Hematopoietic multipotent progenitor cell treated with erythropoietin and hydrocortisone succinate and interleukin-3 and kit ligand, for 15 days (in vitro differentiated cells): ENCODE data around the gene MAPK1IP1L.
"Not testable (repeated sequence)": the region's sequence is repeated elsewhere in the genome, so short reads cannot be mapped to it uniquely, and the experiment has no call there.

Experiments
- DNase-seq: peaks from one replicate; pipeline ENCODE4 v3.0.0-alpha.2; 2015; ENCODE audit warnings: low spot score

MAPK1IP1L gene

DNA sequence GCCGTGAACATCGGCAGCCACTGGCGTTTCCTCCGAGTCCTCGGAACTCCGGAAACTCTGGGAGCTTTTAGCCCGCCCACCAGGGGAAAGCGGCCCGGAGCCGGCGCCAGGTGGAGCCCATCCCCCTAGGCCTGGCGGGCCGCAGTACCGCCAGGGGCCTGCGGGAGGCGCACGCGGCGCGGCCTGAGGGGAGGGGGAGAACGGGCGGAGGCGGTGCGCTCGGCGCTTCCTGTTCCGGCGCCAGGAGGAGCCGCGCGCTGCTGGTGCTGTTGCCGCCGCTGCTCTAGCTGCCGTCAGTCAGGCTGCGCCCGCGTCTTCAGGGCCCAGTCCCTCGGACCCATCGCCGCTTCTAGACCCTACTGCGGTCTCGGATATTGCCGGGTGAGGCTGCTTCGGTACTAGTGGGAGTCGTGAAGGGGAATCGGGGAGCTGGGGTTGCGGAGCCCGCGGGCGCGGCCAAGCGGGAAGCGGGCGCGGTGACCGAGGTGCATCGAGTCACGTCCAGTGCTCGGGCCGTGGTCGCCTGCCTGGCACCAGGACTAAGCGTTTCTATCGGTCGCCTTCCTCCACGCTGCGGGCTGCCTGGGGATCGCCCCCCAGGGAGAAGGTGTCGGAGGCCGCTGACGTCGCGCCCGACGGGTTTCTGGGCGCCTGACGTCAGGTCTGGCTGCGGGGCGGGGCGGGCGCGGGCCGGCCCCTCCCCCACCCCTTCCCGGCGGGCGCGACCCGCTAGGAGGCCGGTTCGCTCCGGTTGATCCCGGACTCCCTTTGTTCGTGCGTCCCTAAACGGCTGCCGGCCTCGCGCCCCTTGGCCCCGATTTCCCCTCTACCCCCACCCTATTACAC, at the start of gene MAPK1IP1L:
Gene MAPK1IP1L, plus strand, starts transcription at position 225 of the 846 bp plus-strand sequence. CDS start 10,037 bp downstream, outside the sequence.
- peak; percentile 87 for DNase-seq

DNA sequence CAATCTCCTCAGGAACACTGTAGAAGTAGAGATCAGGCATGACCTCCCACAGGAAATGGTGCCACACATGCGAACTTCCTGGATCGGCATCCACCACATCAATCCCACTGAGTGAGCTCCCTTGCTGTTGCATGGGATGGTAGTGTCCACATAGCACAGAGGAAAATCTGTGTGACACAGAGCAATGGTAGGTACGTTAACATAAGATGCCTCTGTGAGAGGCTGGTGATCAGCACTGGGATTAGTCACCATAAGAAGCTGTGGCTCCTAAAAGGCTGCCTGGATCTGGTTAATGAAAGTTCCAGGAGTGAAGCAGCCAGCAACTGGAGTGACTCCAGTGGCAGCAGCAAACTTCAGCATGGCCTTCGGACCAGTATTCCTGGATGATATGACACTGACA, 46.4 kb upstream of the MAPK1IP1L start:
- no peak for DNase-seq

DNA sequence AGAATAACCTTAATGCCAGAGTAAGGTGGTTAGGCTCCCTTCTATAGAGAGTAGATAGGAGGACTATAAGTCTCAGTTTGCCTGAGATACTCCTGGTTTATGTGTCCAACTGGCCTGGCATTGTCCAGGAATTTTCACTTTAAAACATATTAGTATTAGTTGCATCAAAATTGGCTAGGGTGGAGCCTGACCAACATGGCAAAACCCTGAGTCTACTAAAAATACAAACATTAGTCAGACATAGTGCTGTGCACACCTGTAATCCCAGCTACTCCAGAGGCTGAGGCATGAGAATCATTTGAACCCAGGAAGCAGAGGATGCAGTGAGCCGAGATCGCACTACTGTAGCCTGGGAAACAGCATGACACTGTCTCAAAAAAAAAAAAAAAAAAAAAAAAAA, 36.4 kb upstream of the MAPK1IP1L start:
- DNase-seq, result no peak

DNA sequence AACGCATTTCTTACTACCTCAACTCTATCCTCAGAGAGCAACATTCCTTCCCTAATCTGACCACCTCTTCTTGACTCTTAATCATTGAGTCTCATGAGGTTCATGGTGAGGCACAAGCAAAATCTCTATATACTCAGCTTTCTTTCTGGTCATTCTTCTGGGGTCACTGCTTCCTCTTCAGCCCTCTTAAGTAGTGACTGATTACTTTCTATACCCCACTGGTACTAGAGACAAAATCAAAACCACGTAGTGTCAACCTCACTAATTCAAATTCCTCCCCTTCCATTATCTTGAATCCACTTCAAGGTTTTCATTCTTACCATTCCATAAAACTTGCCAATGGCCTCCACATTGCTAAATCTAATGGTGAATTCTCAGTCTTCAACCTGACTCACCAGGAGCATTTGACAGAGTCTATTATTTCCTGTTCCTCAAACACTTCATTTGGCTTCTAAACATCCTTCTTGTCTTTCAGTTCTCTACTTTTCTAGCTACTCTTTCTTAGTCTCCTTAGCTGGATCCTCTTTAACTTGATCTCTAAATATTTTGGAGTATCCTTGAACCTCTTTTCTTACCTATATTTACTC, 31.4 kb upstream of the MAPK1IP1L start:
- no peak for DNase-seq

DNA sequence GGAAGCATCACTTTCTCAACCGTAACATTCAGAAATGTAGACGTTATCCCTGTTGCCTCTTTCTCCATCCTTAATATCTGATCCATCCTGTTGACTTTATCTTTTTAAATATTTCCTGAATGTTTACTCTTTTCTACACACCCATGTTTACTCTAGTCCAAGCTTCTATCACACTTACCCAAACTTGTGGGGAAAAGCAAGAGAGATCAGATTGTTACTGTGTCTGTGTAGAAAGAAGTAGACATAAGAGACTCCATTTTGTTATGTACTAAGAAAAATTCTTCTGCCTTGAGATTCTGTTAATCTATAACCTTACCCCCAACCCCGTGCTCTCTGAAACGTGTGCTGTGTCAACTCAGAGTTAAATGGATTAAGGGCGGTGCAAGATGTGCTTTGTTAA, 27.1 kb upstream of the MAPK1IP1L start:
- not testable (repeated sequence) for DNase-seq

DNA sequence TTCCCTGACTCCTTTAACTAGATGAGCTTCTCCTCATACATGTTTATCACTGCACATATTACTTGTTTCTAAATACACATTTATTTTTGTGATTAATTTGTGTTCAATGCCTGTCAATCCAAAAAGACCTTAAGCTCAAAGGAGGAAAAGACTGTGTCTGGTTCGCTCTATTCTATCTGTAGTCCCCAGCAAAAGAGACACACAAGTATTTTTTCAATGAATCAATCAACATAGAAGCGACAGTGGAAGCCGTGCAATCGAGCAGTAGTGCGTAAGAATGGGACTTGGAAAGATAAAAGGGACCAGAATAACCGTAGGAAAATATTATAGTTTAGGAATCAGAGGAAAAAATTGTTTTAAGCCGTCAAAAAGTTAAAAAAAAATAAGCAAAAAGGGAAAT, 25.5 kb upstream of the MAPK1IP1L start:
- DNase-seq, result no peak

DNA sequence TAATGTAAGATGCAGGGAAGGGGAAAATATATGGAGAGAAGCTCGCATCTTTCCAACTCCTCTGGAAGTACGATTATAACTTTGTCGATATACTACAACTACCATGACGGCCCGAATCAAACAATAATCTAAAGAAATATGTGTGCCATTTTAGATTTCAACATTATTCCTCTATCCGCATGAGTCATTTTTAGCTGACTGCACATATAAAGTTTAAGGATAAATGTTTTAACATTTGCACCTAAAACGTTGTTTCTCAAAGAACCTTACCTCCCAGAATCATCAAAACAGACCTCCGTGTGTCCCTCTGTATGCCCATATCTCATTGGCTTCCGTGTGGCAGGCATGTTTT, 25.0 kb upstream of the MAPK1IP1L start:
- no peak for DNase-seq

DNA sequence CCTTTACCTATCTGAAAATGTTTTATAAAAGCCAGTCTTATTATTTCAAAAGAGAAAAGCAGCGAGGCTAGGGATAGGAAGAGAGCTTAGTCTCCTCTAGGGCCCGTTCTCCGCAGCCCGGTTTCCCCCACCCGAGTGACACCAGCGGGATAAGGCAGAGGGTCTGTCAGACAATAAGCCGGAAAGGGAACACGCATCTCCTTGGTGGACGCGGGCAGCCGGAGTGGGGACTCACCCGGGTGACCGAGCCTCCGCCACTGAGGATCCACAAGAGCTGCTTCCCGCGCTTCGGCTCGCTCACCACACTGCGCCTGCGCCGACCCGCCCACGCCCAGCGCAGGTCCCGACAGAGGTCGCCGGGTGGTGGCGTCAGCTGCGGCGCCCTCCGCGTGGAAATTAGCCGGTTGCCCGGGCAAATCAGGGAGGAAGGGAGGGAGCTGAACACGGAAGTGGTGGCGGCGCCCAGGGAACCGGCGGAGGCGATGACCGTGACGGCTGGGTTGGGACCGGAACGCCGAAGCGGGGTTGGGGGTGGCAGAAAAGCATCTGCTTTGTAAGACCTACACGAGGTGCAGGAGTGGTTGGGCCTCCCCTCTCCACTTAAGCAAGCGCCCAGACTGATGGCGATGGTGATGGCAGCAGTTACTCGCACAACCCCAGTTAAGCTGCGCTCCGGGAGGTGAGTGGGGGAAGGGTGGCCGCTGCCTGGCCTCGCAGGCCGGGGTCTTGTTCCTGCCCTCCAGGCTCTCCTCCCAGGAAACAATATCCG, 24.5 kb upstream of the MAPK1IP1L start, which contains the start of the genes SOCS4 and WDHD1:
Gene SOCS4, plus strand, starts transcription at position 444 of the 769 bp plus-strand sequence. CDS start 15,806 bp downstream, outside the sequence.
Gene WDHD1, minus strand, starts transcription at position 307 of the 769 bp plus-strand sequence. CDS start 312 bp downstream, outside the sequence.
- DNase-seq, result peak; percentile 93

DNA sequence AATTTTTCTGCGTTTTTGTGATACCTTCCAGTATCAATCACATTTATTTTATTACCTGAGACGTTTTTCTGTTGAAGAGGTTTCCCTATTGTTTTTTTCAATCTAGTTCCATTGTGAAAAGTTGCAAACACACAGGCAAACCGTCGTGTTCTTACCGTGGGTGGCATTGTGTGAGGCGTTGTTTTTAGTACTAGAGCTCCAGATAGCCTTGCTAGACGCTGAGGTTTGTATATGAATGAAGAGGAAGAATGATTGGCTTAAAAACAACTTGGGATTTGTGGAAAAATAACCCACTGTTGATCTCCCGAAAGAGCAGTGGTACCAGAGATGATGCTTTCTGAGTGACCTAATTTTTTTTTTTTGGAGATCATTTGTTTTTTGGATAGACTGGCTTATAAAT, 23.4 kb upstream of the MAPK1IP1L start:
- no peak for DNase-seq

DNA sequence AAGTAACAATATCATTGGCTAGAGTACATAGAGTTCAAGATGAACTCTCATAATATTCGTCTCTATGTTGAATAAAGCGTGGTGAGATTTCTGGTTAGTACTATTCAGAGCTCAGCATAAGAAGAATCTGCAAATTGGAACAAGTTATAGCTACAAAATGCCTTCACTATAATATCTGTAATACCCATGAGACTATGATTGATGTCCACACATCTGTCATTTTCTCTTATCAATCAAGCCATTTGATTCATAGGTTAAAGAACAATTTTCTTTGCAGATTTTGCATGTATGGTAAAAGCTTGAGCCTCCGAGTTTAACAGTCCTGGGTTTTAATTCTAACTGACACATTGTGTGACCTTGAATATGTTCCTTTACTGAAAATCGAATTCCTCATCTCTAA, 23.0 kb upstream of the MAPK1IP1L start:
- DNase-seq, result no peak

DNA sequence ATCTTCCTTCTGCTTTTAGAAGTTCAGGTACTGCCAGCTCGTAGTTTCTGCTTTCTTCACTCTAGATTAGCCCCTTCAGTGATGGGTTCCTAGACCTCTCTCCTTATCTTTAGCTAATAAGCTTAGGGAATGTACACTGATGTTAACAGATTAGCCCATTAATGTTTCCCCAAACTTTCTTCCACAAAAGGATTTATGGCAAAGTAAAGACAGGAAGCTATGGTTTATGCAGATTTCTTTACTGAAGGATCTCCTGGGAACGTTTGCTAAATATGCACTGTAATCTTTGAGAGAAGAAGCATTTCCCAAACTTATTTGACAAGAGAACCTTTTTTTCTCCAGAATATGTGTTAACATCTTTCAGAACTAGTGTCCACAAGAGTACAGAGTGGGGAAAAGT, 20.3 kb upstream of the MAPK1IP1L start:
- no peak for DNase-seq

DNA sequence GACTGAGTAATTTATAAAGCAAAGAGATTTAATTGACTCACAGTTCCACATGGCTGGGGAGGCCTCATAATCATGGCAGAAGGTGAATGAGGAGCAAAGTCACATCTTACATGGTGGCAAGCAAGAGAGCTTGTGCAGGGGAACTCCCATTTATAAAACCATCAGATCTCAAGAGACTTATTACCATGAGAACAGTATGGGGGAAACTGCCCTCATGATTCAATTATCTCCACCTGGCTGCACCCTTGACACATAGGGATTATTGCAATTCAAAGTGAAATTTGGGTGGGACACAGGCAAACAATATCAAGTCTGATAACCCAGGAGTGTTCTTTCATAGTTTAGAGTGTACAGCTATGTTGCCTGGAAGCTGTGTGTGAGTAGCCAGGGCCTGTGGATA, 13.5 kb upstream of the MAPK1IP1L start:
- DNase-seq, result not testable (repeated sequence)

DNA sequence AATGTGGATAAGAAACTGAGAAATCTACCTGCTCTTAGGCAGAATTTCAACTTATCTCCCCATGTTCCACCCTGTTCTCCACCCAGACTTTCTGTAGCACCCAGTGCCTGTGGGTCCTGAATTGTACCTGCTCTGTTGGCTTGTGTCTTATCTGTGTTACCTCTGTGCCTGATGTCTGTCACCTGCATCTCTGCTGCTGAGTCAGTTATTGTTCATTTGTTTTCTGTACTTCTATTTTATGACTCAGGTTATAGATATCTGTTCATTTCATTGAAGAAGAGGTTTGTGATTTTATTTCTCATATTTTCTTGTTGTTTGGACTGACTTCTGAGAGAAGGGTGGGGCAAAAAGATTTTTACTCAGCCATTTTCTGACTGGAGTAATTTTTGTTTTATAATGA, 12.7 kb upstream of the MAPK1IP1L start:
- no peak for DNase-seq

DNA sequence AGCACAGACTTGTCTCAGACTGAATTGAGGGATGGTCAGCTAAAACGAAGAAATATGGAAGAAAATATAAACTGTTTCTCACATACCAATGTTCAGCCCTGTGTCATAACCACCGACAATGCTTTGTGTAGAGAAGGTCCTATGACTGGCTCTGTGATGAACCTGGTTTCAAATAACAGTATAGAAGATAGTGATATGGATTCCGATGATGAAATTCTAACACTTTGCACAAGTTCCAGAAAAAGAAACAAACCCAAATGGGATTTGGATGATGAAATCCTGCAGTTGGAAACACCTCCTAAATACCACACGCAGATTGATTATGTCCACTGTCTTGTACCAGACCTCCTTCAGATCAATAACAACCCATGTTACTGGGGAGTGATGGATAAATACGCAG, 7.9 kb upstream of the MAPK1IP1L start:
- no peak for DNase-seq

DNA sequence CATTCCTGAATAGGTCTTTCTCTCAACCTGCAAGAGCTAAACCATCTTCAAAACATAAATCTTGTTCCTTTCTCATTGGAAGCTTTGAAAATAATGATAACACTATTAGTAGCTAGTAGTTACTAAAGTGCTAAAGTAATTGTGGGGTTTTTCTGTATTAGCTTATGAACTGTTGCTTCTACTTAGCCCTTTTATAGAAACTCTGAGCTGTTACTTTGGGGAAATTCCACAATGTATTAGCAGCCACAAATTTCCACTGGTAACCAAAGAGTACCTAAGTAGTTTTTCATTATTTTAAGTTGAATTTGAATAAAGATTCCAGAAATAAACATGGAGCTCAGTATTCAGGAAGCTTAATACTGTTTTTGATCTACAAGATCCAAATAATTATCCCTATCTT, 6.4 kb upstream of the MAPK1IP1L start:
- DNase-seq, result no peak

DNA sequence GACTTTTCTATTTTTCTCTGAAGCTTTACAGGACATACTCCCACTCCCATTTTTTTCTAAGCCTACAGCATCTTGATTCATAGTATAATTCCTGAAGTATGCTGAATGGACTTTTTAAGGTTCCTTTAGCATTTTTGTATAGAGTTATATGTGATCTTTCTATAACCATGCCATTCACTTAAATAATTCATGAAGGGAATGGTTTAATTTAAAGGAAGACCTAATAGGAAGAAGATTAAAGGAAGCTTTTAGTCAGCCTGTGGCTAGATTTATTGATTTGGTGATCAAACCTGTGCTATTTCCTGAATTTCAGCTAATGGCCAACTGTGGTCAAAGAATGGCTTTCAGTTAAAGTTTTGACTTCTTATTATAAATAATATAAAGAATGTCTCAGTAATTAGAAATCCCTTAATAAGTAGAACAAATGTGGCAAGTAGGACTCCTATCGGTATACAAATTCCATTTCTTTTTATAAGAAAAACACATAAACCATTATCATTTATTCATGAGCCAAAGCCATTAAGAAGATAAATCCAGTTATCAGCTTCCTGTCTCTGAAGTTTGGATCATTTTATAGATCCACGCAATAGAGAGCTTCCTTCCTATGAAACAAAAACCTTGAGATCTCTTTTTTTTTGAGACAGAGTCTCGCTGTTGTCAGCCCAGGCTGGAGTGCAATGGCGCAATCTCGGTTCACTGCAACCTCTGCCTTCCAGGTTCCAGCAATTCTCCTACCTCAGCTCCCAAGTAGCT, 4.0 kb upstream of the MAPK1IP1L start:
- no peak for DNase-seq

DNA sequence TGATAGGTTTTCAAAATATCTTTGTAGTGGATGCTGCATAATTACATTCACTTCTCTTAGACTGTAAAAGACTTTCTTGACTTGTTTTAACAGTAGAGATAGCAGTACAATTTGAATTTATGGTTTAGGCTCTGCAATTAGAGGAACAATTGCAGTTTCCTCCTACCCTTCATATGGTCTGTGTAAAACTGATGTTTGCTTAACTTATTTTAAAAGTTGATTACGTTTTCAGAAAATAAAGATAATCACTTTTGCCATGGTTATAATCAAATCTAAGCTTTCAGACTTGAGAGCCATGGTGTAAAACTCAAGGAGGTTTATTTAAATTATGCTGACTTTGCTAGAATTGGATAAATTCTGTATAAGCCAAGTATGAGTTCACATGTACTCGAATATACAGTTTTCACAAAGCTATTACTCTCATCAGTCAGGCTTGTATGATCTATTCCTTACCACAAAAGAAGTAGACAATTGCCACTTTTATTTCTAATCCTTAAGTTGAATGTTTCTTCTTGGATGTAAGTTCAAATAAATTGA, 2.5 kb upstream of the MAPK1IP1L start:
- DNase-seq, result no peak

DNA sequence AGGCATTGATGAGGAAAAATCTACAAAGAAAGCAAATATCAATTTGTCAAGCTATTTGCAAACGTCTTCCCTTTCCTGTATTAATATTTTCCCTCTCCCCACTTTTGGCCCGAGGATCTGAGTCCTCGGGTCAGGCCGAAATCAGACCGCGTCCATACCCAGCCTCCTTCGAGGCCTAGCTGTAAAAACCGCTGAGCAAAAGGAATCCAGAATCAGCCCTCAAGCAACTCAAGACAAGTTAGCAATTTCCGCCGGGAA, 353 bp upstream of the MAPK1IP1L start:
- DNase-seq, result no peak

DNA sequence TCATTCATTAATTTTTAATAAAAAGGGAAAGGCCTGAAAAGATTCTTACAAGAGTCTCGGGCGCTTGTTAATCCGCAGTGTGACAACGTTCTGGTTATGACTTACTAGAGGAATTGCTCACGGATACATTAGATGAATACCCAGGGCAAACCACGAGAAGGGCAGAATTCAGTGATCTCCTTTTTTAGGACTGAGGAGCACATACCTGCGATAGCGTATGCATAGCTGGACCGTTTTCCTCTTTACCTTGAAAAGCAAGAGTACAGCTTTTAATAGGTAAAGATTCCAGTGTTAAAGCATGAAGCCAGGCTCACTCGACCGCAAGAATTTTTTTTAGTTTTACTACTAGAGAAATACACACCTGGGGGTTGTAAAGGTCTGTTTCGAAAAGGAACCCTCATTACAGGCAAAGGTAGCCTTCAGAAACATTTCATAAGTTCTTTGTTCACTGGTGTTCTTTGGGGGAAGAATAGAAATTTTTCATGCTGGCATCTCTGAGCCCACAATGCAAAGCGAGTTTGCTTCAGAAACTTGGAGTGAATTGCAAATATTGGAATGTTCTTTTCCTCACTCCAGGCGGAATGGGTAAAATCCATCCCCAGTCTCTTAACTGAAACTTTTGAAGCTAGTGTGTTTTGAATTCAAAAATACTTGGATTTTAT, 953 bp downstream of the MAPK1IP1L start:
- no peak for DNase-seq

DNA sequence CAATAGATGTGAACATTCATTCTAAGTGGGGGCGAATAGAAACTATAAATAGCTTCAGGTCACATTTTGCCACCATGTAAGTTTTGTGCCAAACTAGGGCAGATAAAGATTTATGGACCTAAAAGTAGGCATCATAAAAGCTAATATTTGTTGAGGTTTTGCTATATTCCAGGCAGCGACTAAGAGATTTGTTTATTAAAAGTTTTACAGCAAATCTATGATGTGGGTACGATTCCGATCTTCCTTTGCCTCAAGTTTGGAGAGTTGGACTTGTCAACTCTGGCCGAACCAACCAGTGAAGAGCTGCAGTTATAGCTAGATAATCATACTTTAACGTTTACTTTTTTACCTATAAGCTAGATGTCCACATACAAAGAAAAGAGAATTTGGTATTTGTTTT, 1.6 kb downstream of the MAPK1IP1L start:
- DNase-seq, result no peak

DNA sequence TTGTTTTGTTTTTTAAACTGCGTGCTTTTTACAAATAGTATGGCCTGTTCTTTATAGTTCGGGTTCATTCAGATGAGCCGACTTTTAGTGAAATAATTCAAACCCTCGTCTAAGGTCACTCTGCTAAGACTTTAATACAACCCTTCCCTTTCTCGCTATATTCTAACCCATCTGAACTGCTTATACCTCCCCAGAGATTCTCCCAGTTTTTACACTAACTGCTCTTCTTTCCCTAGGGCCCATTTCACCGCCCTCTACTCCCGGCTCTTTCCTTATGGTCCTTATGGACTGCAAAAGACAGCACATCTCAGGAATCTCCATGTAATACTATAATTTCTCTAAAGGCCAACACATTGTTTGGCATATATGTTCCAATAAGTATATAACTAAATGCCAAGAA, 2.1 kb downstream of the MAPK1IP1L start:
- DNase-seq, result no peak

DNA sequence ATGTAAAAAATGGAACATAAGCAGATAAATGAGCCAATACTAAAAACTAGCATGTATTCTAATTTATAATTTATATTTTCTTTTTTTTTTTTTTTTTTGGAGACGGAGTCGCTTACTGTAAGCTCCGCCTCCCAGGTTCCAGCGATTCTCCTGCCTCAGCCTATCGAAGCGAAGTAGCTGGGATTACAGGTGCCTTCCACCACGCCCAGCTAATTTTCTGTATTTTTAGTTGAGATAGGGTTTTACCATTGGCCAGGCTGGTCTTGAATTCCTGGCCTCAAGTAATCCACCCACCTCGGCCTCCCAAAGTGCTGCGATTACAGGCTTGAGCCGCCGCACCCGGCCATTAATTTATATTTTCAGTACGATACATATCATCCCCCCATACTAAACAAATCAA, 2.7 kb downstream of the MAPK1IP1L start:
- DNase-seq, result no peak
